K562 (cell line): Measurements from ENCODE around the gene DAB1. TPM values are rescaled to one million over a fixed set of nuclear protein-coding genes. Genes with fewer than 3 reads are reported as not detected.

Experiments used
- CBFA2T2 ChIP-seq: fragments of 450-650 bp; conservative IDR thresholded peaks from 2 replicates; pipeline ENCODE4 v1.6.1; 2017; ENCODE audit warnings: mild to moderate bottlenecking
- CBFA2T3 ChIP-seq: fragments of 450-650 bp; IDR thresholded peaks from 2 replicates; pipeline ENCODE4 v1.6.1; 2017
- DPF2 ChIP-seq: fragments of 450-650 bp; IDR thresholded peaks from 2 replicates; pipeline ENCODE4 v1.6.1; 2016
- HDAC1 ChIP-seq, 2 experiments: fragments of 450-650 bp; IDR thresholded peaks; 2 replicates each; pipeline ENCODE4 v1.6.1; 2016 to 2017; ENCODE audit warnings: inconsistent platforms in 1 of 2, mild to moderate bottlenecking in 1 of 2, moderate library complexity in 1 of 2
- NCOA1 ChIP-seq: fragments of 450-650 bp; IDR thresholded peaks from 2 replicates; pipeline ENCODE4 v1.6.1; 2016; ENCODE audit warnings: low read depth
- RCOR1 ChIP-seq, 2 experiments: IDR thresholded peaks; 2 replicates each; pipeline ENCODE4 v1.6.1; 2012; ENCODE audit warnings: low read depth in 2 of 2, low read length in 2 of 2, borderline replicate concordance in 1 of 2, improper control_type of control experiment in 1 of 2
- SMARCA4 ChIP-seq: fragments of 450-650 bp; IDR thresholded peaks from 2 replicates; pipeline ENCODE4 v1.6.1; 2016
- SNIP1 ChIP-seq: fragments of 450-650 bp; IDR thresholded peaks from 2 replicates; pipeline ENCODE4 v1.7.1; 2017; ENCODE audit warnings: low read depth, mild to moderate bottlenecking
- TCF3 ChIP-seq: sonication (generic); formaldehyde crosslinking; IDR thresholded peaks from 2 replicates; pipeline ENCODE4 v1.4.0; 2020; ENCODE audit warnings: mild to moderate bottlenecking, missing genetic modification reagents
- TEAD4 ChIP-seq, 2 experiments: sonication (generic) in 1 of 2; formaldehyde crosslinking in 1 of 2; IDR thresholded peaks; 2 replicates each; pipeline versions ENCODE4 v1.6.1 to v1.8.0; 2012 to 2022; ENCODE audit warnings: borderline replicate concordance in 1 of 2, inconsistent platforms in 1 of 2, low read length in 1 of 2, mild to moderate bottlenecking in 1 of 2, missing genetic modification reagents in 1 of 2
- TGIF2 ChIP-seq: sonication (generic); formaldehyde crosslinking; IDR thresholded peaks from 2 replicates; pipeline ENCODE4 v1.8.1; 2022; ENCODE audit warnings: mild to moderate bottlenecking, missing genetic modification reagents, moderate library complexity
- ZEB2 ChIP-seq: fragments of 450-650 bp; IDR thresholded peaks from 2 replicates; pipeline ENCODE4 v1.6.1; 2016
- ZNF224 ChIP-seq: sonication (generic); formaldehyde crosslinking; IDR thresholded peaks from 2 replicates; pipeline ENCODE4 v1.8.0; 2022; ENCODE audit warnings: mild to moderate bottlenecking, missing genetic modification reagents
- ZNF316 ChIP-seq: fragments of 450-650 bp; IDR thresholded peaks from 2 replicates; pipeline ENCODE4 v1.6.1; 2016
- ZNF384 ChIP-seq: IDR thresholded peaks from 2 replicates; pipeline ENCODE4 v1.6.1; 2012; ENCODE audit warnings: low read depth, low read length, improper control_type of control experiment
- polyA plus RNA-seq, 8 experiments: library from polyadenylated mRNA; depleted of rRNA in 4 of 8; stranded (reverse) in 5 of 8; unstranded in 3 of 8; fragments of >200 nt; fragmentation: Nextera tagmentation in 2 of 8; fragmentation: Illumina TruSeq in 1 of 8; extraction: Ambion mirVana in 2 of 8; extraction: Trizol in 1 of 8; gene quantifications; 2 replicates each; pipeline versions ENCODE4 v1.2.1 to v1.2.3, GENCODE V29; 2011 to 2014; ENCODE audit warnings: inconsistent platforms in 1 of 8, missing spikeins in 1 of 8
- total RNA-seq, 7 experiments: library from RNA; depleted of rRNA in 6 of 7; stranded (reverse); fragments of >200 nt in 6 of 7; fragmentation: Illumina TruSeq in 2 of 7; extraction: Trizol in 2 of 7; gene quantifications; 2 replicates each; pipeline versions ENCODE4 v1.2.1 to v1.2.3, GENCODE V29; 2011 to 2021; ENCODE audit warnings: low replicate concordance in 1 of 7
- TF ChIP-seq, protein P1 (sequence below): fragments of 450-650 bp; conservative IDR thresholded peaks from 2 replicates; pipeline ENCODE4 v1.6.1; 2016; ENCODE audit warnings: missing genetic modification characterization, low read depth, mild to moderate bottlenecking, missing compliant biosample characterization, moderate library complexity

Gene DAB1
- total and polyA plus RNA-seq, 9 of the 15 experiments (the other 6 are each of a cell fraction or from before 2014, with no cell fraction given) = not detected

DNA sequence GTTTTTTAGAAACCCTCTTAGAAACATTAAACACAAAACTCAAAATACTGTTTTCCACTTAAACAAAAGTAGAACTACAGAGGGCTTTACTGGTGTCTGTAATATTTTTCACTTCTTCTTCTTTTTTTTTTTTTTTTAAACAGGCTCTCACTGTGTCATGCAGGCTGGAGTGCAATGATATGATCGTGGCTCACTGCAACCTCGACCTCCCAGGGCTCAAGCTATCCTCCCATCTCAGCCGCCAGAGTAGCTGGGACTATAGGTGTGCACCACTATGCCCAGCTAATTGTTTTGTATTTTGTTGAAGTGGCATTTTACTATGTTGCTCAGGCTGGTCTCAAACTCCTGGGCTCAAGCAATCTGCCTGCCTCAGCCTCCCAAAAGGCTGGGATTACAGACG, 194.8 kb downstream of the DAB1 start (continued):
- no peak for TF ChIP-seq ZNF224 (CRISPR knock-in tag)
- peak; percentile 56 for TF ChIP-seq CBFA2T2
- TF ChIP-seq TEAD4 (IDR thresholded peaks at IDR 0.05; ENCODE audit: low read length) = peak; percentile 65
- no peak for TF ChIP-seq TEAD4 (CRISPR knock-in tag; IDR thresholded peaks at IDR 0.05; ENCODE audit: borderline replicate concordance)
- TF ChIP-seq ZNF316 = 0 out of 2 replicates have a peak, but pooled peaks have one; percentile 38
- peak; percentile 37; the same call in 1 of the 2 replicates for TF ChIP-seq NCOA1
- peak; percentile 76 for TF ChIP-seq DPF2
- TF ChIP-seq ZNF384 = peak; percentile 95
- no peak for TF ChIP-seq TGIF2 (CRISPR knock-in tag)
- TF ChIP-seq ZEB2 = peak; percentile 27; the same call in 1 of the 2 replicates
- TF ChIP-seq, protein P1, sequence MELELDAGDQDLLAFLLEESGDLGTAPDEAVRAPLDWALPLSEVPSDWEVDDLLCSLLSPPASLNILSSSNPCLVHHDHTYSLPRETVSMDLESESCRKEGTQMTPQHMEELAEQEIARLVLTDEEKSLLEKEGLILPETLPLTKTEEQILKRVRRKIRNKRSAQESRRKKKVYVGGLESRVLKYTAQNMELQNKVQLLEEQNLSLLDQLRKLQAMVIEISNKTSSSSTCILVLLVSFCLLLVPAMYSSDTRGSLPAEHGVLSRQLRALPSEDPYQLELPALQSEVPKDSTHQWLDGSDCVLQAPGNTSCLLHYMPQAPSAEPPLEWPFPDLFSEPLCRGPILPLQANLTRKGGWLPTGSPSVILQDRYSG (tag) = no peak
- TF ChIP-seq SNIP1 = no peak
- peak in 1 of 2 experiments; percentile 68; a peak in 1 of 4 replicates for TF ChIP-seq RCOR1 (IDR thresholded peaks at IDR 0.05; ENCODE audit: borderline replicate concordance in 1 of 2, low read depth in 2 of 2, low read length in 2 of 2)
- peak; percentile 79 for TF ChIP-seq SMARCA4
- TF ChIP-seq TCF3 = peak; percentile 51; the same call in 1 of the 2 replicates
- TF ChIP-seq HDAC1 (IDR thresholded peaks at IDR 0.05) = 0 out of 4 replicates have a peak, but pooled peaks of 1 of the 2 experiments have one; percentile 32
- TF ChIP-seq CBFA2T3 = peak; percentile 79
